SJSA1 (cell line): ENCODE measurements around the gene SUSD1. TPM values are rescaled to one million over a fixed set of nuclear protein-coding genes. Genes with fewer than 3 reads are reported as not detected.
A peak's percentile ranks its signal among the peaks of the same experiment; 100 is the strongest.

ENCODE experiments used
- DNase-seq, 2 experiments: peaks; one replicate each; pipeline ENCODE4 v3.0.0-alpha.2; 2015 to 2020; ENCODE audit warnings: low spot score in 2 of 2, low read depth in 1 of 2
- H3K27ac ChIP-seq: fragments of 250-450 bp; sonication (Bioruptor Pico); 2 replicates; pipeline ENCODE4 v1.5.1; 2020; ENCODE audit warnings: mild to moderate bottlenecking, moderate library complexity
- H3K27me3 ChIP-seq: fragments of 250-450 bp; sonication (Bioruptor Pico); replicated peaks from 2 replicates; pipeline ENCODE4 v1.5.1; 2020; ENCODE audit warnings: mild to moderate bottlenecking, moderate library complexity
- H3K36me3 ChIP-seq: fragments of 250-450 bp; sonication (Bioruptor Pico); 2 replicates; pipeline ENCODE4 v1.5.1; 2020; ENCODE audit warnings: mild to moderate bottlenecking
- H3K4me1 ChIP-seq: fragments of 250-450 bp; sonication (Bioruptor Pico); replicated peaks from 2 replicates; pipeline ENCODE4 v1.6.1; 2021; ENCODE audit warnings: mild to moderate bottlenecking
- H3K4me3 ChIP-seq: fragments of 250-450 bp; sonication (Bioruptor Pico); 2 replicates; pipeline ENCODE4 v1.5.1; 2020; ENCODE audit warnings: mild to moderate bottlenecking
- H3K9me3 ChIP-seq: fragments of 250-450 bp; sonication (Bioruptor Pico); replicated peaks from 2 replicates; pipeline ENCODE4 v1.5.1; 2020; ENCODE audit warnings: mild to moderate bottlenecking
- total RNA-seq: library from RNA; depleted of rRNA; stranded (reverse); fragments of >200 nt; shearing (Covaris generic); gene quantifications from 2 replicates; pipeline ENCODE4 v1.2.3, GENCODE V29; 2014

The SUSD1 gene
- total RNA-seq, 1 experiment from 2014 or later, result 32.8 TPM

DNA sequence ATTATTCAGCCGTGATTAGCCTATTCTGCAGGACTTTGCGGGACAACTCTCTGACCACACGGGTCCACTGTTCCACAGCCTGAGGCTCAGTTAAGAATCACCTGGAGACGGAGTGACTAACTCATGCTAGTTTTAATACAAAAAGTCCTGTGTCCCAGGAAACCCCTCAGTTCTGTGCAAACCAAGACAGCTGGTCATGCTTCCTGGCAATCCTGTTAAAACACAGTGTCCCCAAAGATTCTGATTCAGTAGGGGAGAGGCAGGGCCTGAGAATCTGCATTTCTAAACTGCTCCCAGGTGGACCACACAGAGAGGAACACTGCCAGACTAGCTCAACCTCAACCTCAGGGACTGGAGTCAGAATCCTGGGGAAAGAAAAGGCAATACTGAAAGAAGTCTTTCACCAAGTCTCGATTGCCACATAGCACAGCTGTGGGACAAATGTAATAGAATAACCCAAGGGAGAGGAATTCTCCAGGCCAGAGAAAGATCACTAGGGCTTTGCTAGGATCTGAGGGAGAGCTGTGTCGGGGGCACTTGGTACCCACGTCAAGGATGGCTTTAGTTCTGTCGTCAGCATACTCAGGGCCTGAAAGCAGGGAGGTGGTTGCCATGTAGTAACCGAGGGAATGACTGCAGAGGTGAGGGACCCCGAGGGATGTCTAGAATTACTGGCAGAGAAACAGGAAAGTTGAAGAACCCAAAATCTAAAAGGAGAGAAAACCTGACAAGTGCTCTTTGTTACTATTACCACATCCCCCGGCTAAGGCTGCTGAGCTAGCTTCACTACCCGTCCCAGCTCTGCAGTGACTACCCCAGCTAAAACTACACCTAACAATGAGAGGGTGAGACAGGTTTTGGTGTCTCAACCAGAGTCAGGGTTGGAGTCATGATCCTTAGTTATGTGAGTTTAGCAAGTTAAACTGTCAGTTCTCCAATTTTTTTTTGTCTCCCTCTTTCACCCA lies 8.6 kb downstream of the SUSD1 start:
- H3K36me3 ChIP-seq, result peaks cover 3% of the 10 kb centered on the region; the same call in 1 of the 2 replicates
- H3K27me3 ChIP-seq, result no peaks in the 10 kb centered on the region
- no peak overlapping the region for H3K4me3 ChIP-seq
- peaks cover 16% of the 10 kb centered on the region for H3K4me1 ChIP-seq
- H3K9me3 ChIP-seq, result no peaks in the 10 kb centered on the region
- DNase-seq, result peak; percentile 49 to 54
- H3K27ac ChIP-seq, result 0 out of 2 replicates have a peak overlapping the region, but pooled peaks have one; percentile 1

DNA sequence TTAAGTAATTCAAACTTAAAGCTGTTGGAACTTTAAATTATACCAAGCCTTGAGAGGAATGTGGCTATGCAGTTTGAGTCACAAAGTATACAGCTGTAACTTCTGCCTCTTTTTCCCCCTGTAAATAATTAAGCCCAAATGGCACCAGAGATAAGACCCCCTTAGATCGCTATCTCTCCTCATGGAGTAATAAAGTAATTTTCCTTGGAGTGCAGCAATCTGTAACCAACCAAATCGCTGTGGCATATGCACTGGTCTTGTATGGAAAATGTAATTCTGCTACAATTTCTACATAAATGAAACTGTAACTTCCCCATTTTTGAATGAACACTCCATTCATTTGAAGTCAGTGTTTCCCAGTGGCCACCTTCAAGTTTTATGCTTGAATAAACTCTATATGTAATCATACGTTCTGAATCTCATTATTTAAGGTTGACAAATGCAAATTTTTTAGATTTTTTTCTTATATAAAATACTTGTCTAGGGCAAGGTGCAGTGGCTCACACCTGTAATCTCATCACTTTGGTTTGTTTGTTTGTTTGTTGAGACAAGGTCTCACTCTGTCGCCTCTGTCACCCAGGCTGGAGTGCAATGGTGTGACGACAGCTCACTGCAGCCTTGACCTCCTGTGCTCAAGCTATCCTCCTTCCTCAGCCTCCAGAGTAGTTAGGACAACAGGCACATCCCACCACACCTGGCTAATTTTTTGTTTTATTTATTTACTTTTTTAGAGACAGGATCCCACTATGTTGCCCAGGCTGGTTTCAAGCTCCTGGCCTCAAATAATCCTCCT lies 12.3 kb downstream of the SUSD1 start:
- Histone ChIP-seq H3K9me3 (no peaks in the 10 kb centered on the region), H3K4me3 (no peak overlapping the region), H3K36me3 (peaks cover 3% of the 10 kb centered on the region; the same call in 1 of the 2 replicates), H3K27ac (no peak overlapping the region), H3K4me1 (peaks cover 25% of the 10 kb centered on the region), H3K27me3 (no peaks in the 10 kb centered on the region)
- no peak for DNase-seq

DNA sequence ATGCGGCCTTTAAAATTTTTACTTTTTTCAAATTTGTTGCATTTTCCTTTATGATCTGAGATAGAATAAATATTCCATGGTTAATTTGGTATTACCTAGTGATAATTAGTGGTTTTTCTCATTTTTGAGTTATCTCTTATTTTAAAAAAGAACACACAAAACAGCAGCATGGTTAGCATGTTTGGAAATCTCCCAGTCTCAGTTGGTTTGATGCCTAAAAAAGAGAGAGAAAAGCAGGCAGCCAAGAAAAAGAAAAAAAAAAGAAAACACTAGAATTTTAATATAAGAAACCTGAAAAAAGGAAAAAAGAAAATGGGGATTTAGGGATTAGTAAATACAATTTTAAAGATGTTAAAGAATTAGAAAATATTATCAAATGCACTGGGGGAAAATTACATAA lies 15.3 kb downstream of the SUSD1 start:
- H3K27me3 ChIP-seq, result no peaks in the 10 kb centered on the region
- DNase-seq, result no peak
- no peaks in the 10 kb centered on the region for H3K9me3 ChIP-seq
- H3K27ac ChIP-seq, result no peak overlapping the region
- H3K4me3 ChIP-seq, result no peak overlapping the region
- H3K36me3 ChIP-seq, result peaks cover 5% of the 10 kb centered on the region
- H3K4me1 ChIP-seq, result peaks cover 12% of the 10 kb centered on the region

DNA sequence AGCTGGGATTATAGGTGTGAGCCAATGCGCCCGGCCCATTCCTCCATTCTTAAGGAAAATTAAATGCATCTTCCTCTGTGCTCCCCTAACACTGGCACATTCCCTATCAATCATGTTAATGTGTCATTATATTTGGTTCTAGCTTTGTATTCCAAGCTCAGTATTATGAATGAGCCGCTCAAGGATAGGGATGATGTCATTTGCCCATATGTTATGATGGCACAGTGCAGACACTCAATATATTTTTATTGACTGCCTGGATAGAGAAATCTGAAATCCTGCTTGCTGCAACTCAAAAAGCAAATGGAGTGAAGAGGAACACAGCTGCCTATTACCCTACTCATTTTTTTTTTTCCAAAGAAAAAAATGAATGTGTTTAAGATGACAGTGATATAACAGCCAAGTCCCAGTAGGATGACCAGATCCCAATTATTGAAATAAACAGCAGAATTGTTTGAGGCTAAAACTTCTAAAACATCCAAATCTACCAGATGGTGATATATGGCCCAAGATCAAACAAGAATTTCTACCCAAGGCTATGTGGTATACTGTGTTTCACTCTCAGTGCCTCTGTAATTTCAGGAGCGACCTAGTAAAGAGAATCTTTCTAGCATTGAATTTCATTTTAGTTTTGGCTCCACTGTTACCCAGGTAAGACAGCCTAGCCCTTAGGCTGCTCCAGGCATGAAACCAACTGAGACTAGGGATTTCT lies 16.3 kb downstream of the SUSD1 start:
- Histone ChIP-seq H3K9me3 (no peaks in the 10 kb centered on the region), H3K27ac (no peak overlapping the region), H3K27me3 (no peaks in the 10 kb centered on the region), H3K36me3 (peaks cover 9% of the 10 kb centered on the region), H3K4me3 (no peak overlapping the region), H3K4me1 (peaks cover 12% of the 10 kb centered on the region)
- no peak for DNase-seq

DNA sequence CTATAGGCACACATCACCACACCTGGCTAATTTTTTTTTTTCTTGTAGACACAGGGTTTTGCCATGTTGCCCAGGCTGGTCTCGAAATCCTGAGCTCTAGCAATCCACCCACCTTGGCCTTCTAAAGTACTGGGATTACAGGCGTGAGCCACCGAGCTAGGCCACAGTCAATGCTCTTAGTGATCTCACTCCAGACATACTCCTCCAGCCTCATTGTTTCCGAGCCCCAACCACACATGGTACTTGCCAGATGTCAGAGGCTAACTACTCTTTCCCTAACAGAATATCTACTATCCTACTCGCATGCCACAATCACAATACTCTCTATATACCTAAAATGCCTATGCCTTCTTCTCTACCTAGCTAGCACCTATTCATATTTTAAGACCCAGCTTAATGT lies 17.1 kb downstream of the SUSD1 start:
- no peaks in the 10 kb centered on the region for H3K27me3 ChIP-seq
- no peak overlapping the region for H3K4me3 ChIP-seq
- peaks cover 12% of the 10 kb centered on the region for H3K4me1 ChIP-seq
- DNase-seq, result no peak
- H3K36me3 ChIP-seq, result peaks cover 14% of the 10 kb centered on the region
- no peak overlapping the region for H3K27ac ChIP-seq
- H3K9me3 ChIP-seq, result no peaks in the 10 kb centered on the region

DNA sequence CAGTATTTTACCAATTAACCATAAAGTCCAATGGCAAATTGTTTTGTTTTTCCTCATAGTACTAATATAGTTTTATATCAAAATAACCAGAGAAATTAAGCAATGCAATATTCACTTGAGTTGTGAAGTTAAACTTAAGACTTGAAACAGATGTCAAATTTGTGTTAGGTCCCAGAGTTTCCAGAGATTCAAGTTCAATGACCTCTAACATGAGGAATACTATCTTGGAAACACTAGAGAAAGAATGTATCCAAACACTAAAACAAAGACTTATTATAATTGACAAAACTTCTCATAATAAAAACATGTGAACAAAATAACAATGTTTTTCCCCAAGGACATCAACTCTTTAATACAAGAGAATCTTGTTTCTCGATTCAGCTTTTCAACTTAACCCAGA lies 18.0 kb downstream of the SUSD1 start:
- H3K36me3 ChIP-seq, result peaks cover 16% of the 10 kb centered on the region
- no peaks in the 10 kb centered on the region for H3K27me3 ChIP-seq
- peaks cover 12% of the 10 kb centered on the region for H3K4me1 ChIP-seq
- no peaks in the 10 kb centered on the region for H3K9me3 ChIP-seq
- DNase-seq, result no peak
- no peak overlapping the region for H3K4me3 ChIP-seq
- no peak overlapping the region for H3K27ac ChIP-seq

DNA sequence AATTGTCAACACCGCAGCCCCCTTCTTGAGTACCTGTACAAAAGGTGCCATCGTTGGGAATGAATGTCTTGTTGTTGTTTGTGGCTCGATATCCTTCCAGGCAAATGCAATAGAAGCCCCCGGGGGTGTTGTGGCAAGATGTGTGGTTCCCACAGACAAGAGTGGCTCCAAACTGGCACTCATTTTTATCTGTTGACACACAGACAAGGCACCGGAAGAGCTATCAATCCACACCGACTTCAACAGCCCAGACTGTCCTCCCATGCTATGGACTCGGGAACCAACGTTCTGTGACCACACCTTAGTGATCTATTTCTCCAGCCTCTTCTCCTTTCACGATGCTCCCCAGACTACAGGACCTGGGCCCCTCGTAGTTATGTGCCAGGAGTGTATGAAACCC lies 25.9 kb downstream of the SUSD1 start:
- no peak overlapping the region for H3K27ac ChIP-seq
- peaks cover 34% of the 10 kb centered on the region for H3K36me3 ChIP-seq
- peaks cover 8% of the 10 kb centered on the region for H3K4me1 ChIP-seq
- no peak overlapping the region for H3K4me3 ChIP-seq
- H3K9me3 ChIP-seq, result no peaks in the 10 kb centered on the region
- H3K27me3 ChIP-seq, result no peaks in the 10 kb centered on the region
- no peak for DNase-seq

DNA sequence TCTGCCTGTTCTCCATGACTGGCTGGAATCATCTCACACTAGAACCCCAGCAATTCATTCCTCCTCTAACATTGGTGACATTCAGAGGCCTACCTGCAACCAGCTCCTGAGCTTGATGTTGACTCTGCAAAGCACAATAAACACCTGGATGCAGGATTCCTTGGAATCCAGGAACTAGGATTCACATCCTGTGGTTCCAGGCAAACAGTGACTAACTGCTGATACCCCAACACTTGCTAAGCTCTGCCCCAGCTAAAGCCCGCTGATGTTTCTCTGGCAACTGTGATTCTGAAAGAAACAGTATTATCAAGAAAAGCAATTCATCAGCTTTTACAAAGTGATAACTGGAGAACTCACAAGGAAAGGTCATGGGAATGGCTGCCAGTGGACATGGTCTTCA lies 29.2 kb downstream of the SUSD1 start:
- Histone ChIP-seq H3K4me1 (peaks cover 8% of the 10 kb centered on the region), H3K27ac (no peak overlapping the region), H3K4me3 (no peak overlapping the region), H3K27me3 (no peaks in the 10 kb centered on the region), H3K9me3 (no peaks in the 10 kb centered on the region), H3K36me3 (peaks cover 44% of the 10 kb centered on the region)
- no peak for DNase-seq

DNA sequence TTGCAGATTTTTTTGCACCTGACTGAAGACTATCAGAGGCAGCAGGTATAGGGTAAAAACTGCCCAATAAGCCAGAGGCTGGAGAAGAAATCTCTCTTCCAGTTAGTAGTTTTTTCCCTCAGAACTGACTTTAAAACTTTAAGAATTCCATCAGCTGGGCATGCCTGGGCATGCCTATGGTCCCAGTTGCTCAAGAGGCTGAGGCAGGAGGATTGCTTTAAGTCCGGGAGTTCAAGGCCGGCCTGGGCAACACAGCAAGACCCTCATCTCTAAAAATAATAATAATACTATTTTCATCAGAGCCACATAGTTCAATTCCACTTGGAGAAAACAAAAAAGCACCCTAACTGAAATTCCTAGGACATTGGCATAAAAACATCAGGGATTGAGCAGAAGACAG lies 30.3 kb downstream of the SUSD1 start:
- no peak for DNase-seq
- H3K9me3 ChIP-seq, result no peaks in the 10 kb centered on the region
- no peaks in the 10 kb centered on the region for H3K27me3 ChIP-seq
- no peak overlapping the region for H3K27ac ChIP-seq
- peaks cover 8% of the 10 kb centered on the region for H3K4me1 ChIP-seq
- H3K36me3 ChIP-seq, result peaks cover 36% of the 10 kb centered on the region
- no peak overlapping the region for H3K4me3 ChIP-seq

DNA sequence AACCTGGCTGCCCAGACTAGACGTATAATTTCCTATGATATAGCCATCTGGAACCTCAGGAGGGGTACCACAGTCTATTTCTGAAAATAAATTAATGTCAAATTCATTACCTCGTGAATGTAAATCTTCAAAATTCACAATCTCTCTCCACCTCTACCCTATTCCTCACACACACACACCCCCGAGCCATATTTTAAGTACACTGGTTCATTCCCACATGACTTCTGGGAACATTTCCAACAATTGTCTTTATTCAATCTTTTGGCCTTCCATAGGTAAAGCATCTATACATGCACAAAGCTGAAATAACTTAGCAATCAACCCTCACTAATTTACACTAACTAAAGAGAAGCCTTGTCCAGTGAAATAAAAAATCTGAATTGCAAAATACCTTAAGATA lies 32.7 kb downstream of the SUSD1 start:
- H3K9me3 ChIP-seq, result no peaks in the 10 kb centered on the region
- H3K4me3 ChIP-seq, result no peak overlapping the region
- H3K4me1 ChIP-seq, result peaks cover 8% of the 10 kb centered on the region
- no peak for DNase-seq
- peaks cover 31% of the 10 kb centered on the region for H3K36me3 ChIP-seq
- no peak overlapping the region for H3K27ac ChIP-seq
- no peaks in the 10 kb centered on the region for H3K27me3 ChIP-seq

DNA sequence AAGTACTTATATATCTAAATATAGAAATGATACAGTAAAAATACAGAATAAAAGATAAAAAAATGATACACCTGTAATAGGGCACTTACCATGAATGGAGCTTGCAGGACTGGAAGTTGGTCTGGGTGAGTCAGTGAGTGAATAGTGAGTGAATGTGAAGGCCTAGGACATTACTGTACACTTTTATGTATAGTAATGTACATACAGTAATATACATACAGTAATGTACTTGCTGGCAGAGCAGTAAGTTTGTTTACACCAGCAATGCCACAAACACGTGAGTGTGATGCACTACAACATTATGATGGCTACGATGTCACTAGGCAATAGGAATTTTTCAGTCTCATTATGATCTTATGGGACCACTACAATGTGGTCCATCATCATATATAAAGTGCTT lies 34.2 kb downstream of the SUSD1 start:
- Histone ChIP-seq H3K4me3 (no peak overlapping the region), H3K4me1 (no peaks in the 10 kb centered on the region), H3K9me3 (no peaks in the 10 kb centered on the region), H3K27ac (no peak overlapping the region), H3K27me3 (no peaks in the 10 kb centered on the region), H3K36me3 (peaks cover 27% of the 10 kb centered on the region)
- DNase-seq, result no peak

DNA sequence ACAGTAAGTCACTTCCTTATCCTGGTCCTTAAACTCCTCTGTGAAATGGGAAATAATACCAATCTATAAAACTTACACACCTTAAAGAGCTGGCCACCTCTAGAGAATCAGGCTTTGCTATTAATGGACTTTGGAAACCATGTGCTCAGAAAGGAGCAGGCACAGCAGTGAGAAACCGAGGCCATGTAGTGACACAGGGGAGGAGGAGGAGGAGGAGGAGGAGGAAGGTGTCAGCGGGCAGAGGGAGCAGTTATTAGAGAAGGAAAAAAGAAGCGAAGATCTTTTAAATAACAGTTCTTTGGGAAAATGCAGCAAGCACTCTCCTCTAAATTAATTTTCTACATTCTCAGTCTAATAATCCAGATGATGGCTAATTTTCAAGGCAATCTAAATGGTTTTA lies 38.0 kb downstream of the SUSD1 start:
- DNase-seq, result no peak
- H3K36me3 ChIP-seq, result peaks cover 23% of the 10 kb centered on the region
- no peaks in the 10 kb centered on the region for H3K9me3 ChIP-seq
- no peaks in the 10 kb centered on the region for H3K4me1 ChIP-seq
- no peaks in the 10 kb centered on the region for H3K27me3 ChIP-seq
- no peak overlapping the region for H3K27ac ChIP-seq
- no peak overlapping the region for H3K4me3 ChIP-seq

DNA sequence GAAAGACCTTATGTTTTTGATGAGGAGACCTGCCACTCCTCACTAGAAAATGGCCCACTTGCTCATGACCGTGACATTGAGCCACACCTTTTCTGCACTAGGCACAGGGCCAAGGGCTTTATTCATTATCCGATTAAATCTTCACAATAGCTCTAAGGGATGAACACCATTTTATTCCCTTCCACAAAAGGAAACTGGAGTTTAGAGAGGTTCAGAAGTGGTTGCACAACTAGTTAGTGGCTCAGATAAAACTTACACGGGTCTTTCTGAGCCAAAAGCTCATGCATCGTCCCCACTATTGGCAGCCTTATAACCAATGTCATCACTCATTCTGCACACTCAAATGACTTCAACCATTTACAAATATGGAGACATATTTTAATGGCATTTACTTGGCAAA lies 39.4 kb downstream of the SUSD1 start:
- peaks cover 17% of the 10 kb centered on the region for H3K36me3 ChIP-seq
- no peak for DNase-seq

More for the DNA sequence above, 39.4 kb downstream of the SUSD1 start:
- Histone ChIP-seq H3K9me3 (no peaks in the 10 kb centered on the region), H3K27me3 (no peaks in the 10 kb centered on the region), H3K4me1 (no peaks in the 10 kb centered on the region), H3K4me3 (no peak overlapping the region), H3K27ac (no peak overlapping the region)
